Esophagus muscularis mucosa (tissue), 4 donors: ENCODE data around the gene TUBGCP6. TPM values are rescaled to one million over a fixed set of nuclear protein-coding genes. Genes with fewer than 3 reads are reported as not detected.

Experiments used
- DNase-seq: peaks from one replicate; pipeline ENCODE4 v3.0.0-alpha.2; 2017; ENCODE audit errors: extremely low spot score
- H3K27ac ChIP-seq, 4 donors: fragments of 200-600 bp; sonication (generic); replicated peaks in 1 of 4; 1 replicate in 3 of 4; 2 replicates in 1 of 4; pipeline ENCODE4 v1.5.1; 2016 to 2019; ENCODE audit warnings: mild to moderate bottlenecking in 1 of 4
- H3K27me3 ChIP-seq, 4 donors: fragments of 200-600 bp; sonication (generic); one replicate each; pipeline versions ENCODE4 v1.5.1 to v1.6.0; 2016 to 2019
- H3K36me3 ChIP-seq, 4 donors: fragments of 200-600 bp; sonication (generic); one replicate each; pipeline ENCODE4 v1.5.1; 2016 to 2019
- H3K4me1 ChIP-seq, 4 donors: fragments of 200-600 bp; sonication (generic); one replicate each; pipeline ENCODE4 v1.5.1; 2016 to 2019
- H3K4me3 ChIP-seq, 4 donors: fragments of 200-600 bp; sonication (generic); 1 replicate in 2 of 4; 2 replicates in 2 of 4; pipeline ENCODE4 v1.5.1; 2016 to 2019; ENCODE audit warnings: mild to moderate bottlenecking in 4 of 4, moderate library complexity in 1 of 4
- H3K9me3 ChIP-seq, 4 donors: fragments of 200-600 bp; sonication (generic); 1 replicate in 3 of 4; 2 replicates in 1 of 4; pipeline ENCODE4 v1.5.1; 2016 to 2019
- EP300 ChIP-seq: sonication (generic); formaldehyde crosslinking; IDR thresholded peaks from one replicate; pipeline ENCODE4 v1.6.1; 2017; ENCODE audit warnings: antibody characterized with exemption
- POLR2A ChIP-seq: fragments of 450-650 bp; IDR thresholded peaks from one replicate; pipeline ENCODE4 v1.6.1; 2017; ENCODE audit warnings: antibody characterized with exemption, moderate library complexity, mild to moderate bottlenecking, low read depth
- POLR2AphosphoS5 ChIP-seq, 2 donors: sonication (generic); formaldehyde crosslinking; IDR thresholded peaks; one replicate each; pipeline ENCODE4 v1.6.1; 2017; ENCODE audit warnings: antibody characterized with exemption in 2 of 2
- WGBS: methylation state at CpG from one replicate; pipeline ENCODE4 v1.1.5; 2018; 5-methylcytosine and 5-hydroxymethylcytosine counted together
- intact Hi-C: fragments of 100-400 bp; cut with DNase I; formaldehyde crosslinking; loops from one replicate; pipeline ENCODE4 v1.15.1; 2023
- total RNA-seq, 4 donors: library from RNA; depleted of rRNA; stranded (reverse); fragments of >200 nt; gene quantifications; one replicate each; pipeline versions ENCODE4 v1.1.0 to v1.2.1, GENCODE V29; 2016
- TF ChIP-seq, protein P1 (sequence below), 3 experiments: fragments of 200-600 bp in 2 of 3; fragments of 450-650 bp in 1 of 3; sonication (generic) in 2 of 3; IDR thresholded peaks; one replicate each; pipeline ENCODE4 v1.5.1; 2017 to 2019; ENCODE audit warnings: antibody characterized with exemption in 3 of 3, mild to moderate bottlenecking in 2 of 3, moderate library complexity in 1 of 3

TUBGCP6 gene
- total RNA-seq, 4 donors from 2014 or later = 20.2 to 38.0 (median 30.0) TPM

DNA sequence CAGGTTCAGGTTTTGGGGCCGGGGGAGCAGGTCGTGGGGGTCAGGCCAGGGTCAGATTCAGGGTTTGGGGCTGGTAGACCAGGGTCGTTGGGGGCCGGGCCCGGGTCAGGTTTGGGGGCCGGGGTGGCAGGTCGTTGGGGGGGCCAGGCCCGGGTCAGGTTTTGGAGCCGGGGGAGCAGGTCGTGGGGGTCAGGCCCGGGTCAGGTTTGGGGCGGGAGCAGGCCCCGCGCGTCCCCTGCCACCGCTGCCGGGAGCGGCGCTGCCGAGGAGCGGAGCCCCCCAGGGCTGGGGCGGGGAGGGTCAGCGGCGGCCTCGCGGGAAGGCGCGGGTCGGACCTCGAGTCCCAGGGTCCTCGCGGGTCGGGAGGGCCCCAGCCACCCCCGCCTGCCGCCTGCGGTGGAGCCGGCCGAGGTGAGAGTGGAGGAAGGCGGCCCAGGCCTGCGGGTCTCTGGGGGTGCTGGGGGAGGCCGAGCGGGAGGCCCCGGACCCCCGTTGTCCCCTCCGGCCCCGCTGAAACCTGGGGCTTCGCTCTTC is 58.6 kb downstream of the TUBGCP6 start:
- Histone ChIP-seq H3K4me3 (peak overlapping the region; percentile 76 to 87 (median 84)), H3K9me3 (no peaks in the 10 kb centered on the region), H3K27ac (peak overlapping the region; percentile 69 to 75 (median 73)), H3K36me3 (no peaks in the 10 kb centered on the region), H3K27me3 (no peaks in the 10 kb centered on the region), H3K4me1 (peaks cover 50 to 70% (median 65%) of the 10 kb centered on the region in 4 donors)
- TF ChIP-seq EP300 (no peak), POLR2A (no peak), POLR2AphosphoS5 (IDR thresholded peaks at IDR 0.05) (no peak)
- TF ChIP-seq, protein P1, sequence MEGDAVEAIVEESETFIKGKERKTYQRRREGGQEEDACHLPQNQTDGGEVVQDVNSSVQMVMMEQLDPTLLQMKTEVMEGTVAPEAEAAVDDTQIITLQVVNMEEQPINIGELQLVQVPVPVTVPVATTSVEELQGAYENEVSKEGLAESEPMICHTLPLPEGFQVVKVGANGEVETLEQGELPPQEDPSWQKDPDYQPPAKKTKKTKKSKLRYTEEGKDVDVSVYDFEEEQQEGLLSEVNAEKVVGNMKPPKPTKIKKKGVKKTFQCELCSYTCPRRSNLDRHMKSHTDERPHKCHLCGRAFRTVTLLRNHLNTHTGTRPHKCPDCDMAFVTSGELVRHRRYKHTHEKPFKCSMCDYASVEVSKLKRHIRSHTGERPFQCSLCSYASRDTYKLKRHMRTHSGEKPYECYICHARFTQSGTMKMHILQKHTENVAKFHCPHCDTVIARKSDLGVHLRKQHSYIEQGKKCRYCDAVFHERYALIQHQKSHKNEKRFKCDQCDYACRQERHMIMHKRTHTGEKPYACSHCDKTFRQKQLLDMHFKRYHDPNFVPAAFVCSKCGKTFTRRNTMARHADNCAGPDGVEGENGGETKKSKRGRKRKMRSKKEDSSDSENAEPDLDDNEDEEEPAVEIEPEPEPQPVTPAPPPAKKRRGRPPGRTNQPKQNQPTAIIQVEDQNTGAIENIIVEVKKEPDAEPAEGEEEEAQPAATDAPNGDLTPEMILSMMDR (IDR thresholded peaks at IDR 0.05) = no peak
- no peak for DNase-seq
- under 1% methylated on average over 20 of the region's 47 CpGs for WGBS
- intact Hi-C loops = no loop called here

DNA sequence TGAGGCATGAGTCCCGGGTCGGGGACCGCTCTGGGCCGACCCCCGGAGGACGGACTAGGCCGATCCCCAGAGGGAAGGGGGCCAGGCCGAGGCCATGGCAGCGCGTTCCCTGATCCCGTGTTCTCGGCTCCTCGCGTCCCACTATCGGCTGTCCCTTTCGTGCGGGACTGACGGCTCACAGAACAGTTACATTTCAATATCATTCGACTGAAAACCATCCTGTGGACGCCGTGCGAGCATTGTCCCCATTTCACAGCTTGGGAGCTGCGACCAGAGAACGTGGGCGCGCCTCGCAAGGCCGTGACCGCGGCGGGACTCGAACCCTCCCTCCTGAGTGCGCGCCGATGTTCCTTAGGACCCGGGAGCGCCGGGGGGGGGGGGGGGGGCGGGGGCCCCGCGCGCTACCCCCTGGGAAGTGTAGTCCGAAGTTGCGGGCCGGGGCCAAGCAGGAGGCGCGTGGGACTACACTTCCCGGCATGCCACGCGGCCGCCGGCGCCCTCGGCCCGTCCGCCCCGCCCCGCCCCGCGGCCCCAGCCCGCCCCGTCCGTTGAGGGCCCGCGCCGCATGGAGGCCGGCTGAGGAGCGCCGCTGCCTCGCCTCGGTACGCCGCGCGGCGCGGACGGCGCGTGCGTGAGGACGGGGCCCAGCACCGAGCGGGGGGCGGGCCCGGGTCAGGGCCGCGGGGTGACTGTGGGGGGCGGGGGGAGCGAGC is 59.3 kb downstream of the TUBGCP6 start, which contains the start of gene TRABD:
TSS of gene TRABD (plus strand) at position 539 of the 713 bp plus-strand sequence. CDS start 7,148 bp downstream, outside the sequence.
- Histone ChIP-seq H3K9me3 (no peaks in the 10 kb centered on the region), H3K4me3 (peak within 1 kb of the TSS; percentile 76 to 87 (median 84)), H3K27ac (peak within 1 kb of the TSS; percentile 69 to 75 (median 73)), H3K4me1 (peaks cover 43 to 63% (median 58%) of the 10 kb centered on the region in 4 donors), H3K27me3 (peaks cover 0 to 5% (median 0%) of the 10 kb centered on the region in 4 donors), H3K36me3 (no peaks in the 10 kb centered on the region)
- WGBS = 4% methylated on average over 29 of the region's 90 CpGs
- intact Hi-C loops = no loop called here
- TF ChIP-seq EP300 (no peak), POLR2A (no peak), POLR2AphosphoS5 (IDR thresholded peaks at IDR 0.05) (no peak)
- TF ChIP-seq, protein P1 (IDR thresholded peaks at IDR 0.05) = no peak
- DNase-seq = peak; percentile 98

DNA sequence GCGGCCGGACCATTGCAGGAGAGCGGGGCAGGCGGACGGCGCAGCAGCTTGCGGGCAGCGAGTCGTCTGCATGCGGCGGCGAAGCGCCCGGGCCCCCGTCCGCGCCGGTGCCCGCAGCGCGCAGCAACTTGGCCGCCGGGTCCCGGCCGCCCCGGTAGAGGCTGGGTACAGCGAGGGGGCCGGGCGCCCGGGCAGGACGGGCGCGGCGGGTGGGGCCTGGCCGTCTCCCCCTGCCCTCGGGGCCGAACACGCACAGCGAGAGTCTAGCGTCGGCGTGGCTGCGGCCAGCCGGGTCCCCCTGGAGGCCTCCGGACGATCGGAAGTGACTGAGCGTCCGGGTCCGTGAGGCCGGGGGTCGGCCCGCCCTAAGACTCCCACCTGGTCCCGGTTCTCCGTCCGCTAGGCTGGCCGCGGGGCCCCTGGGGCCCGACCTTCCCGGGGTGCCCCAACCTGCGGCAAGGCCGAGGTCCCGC is 59.9 kb downstream of the TUBGCP6 start:
- H3K36me3 ChIP-seq = no peaks in the 10 kb centered on the region
- no peaks in the 10 kb centered on the region for H3K9me3 ChIP-seq
- H3K4me1 ChIP-seq = peaks cover 39 to 57% (median 52%) of the 10 kb centered on the region in 4 donors
- 20% methylated on average over 1 of the region's 63 CpGs for WGBS
- peak overlapping the region; percentile 48 to 69 (median 58) for H3K27ac ChIP-seq
- H3K27me3 ChIP-seq = peaks cover 0 to 11% (median 0%) of the 10 kb centered on the region in 4 donors
- TF ChIP-seq, protein P1 (IDR thresholded peaks at IDR 0.05) = no peak
- no peak for TF ChIP-seq POLR2A
- DNase-seq = no peak
- H3K4me3 ChIP-seq = peak overlapping the region; percentile 76 to 87 (median 84)
- intact Hi-C loops = loop anchor here (5.0 kb wide), 1 partner anchor 253 kb away; no protein-coding TSS in a partner anchor

DNA sequence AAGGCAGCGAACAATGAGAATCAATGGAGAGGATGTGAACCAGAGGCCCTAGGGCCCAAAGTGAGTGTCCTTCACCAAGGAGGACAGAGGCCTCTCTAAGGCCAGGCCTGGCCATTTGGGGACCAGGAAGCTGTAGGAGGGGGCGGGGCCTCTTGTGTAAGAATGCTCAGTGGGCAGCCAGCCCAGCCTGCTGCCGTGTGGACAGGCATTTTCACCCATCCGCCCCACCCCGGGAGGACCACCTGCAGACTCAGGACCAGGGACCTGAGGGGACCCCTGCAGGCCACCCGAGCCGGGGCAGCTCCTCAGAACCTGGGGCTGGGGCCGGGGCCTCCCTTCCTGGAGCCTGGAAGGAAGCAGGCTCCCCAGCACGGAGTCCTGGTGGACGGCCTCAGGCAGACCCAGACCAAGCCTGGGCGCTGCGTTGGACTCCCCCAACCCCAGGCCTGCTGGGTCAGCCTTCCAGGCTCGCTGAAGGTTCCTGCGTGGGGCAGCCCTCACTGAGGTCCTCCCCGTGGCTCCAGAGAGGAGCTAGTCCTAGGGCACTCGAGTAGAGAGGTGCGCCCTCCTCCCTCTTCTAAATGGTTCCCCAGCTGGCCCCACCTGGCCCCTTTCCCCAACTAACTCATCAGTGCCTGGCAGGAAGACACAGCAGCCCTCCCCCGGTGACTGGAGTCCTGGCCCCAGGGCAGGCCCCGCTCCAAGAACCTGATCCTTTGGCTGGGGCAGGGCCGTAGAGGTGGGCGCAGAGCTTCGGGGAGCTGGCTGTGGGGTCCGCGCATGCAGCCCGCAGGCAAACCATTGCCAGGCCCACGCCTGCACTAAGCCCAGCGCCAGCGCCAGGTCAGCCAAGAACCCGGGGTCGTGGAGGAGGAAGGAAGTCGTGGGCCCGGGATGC is 60.6 kb downstream of the TUBGCP6 start:
- intact Hi-C loops = loop anchor here (5.0 kb wide), 1 partner anchor 252 kb away; no protein-coding TSS in a partner anchor
- H3K9me3 ChIP-seq = no peaks in the 10 kb centered on the region
- peak overlapping the region; percentile 12 to 69 (median 58) for H3K27ac ChIP-seq
- peak overlapping the region; percentile 76 to 87 (median 84) for H3K4me3 ChIP-seq
- no peaks in the 10 kb centered on the region for H3K36me3 ChIP-seq
- no peak for TF ChIP-seq EP300
- TF ChIP-seq, protein P1 (IDR thresholded peaks at IDR 0.05) = no peak
- TF ChIP-seq POLR2A = no peak
- peak in 1 of 2 donors; percentile 22 for TF ChIP-seq POLR2AphosphoS5 (IDR thresholded peaks at IDR 0.05)
- WGBS = 62% methylated on average over 27 of the region's 32 CpGs
- peaks cover 0 to 18% (median 0%) of the 10 kb centered on the region in 4 donors for H3K27me3 ChIP-seq
- H3K4me1 ChIP-seq = peaks cover 32 to 50% (median 45%) of the 10 kb centered on the region in 4 donors
- peak; percentile 95 for DNase-seq
